ENCODE measurements around the gene NMNAT3.

NMNAT3 gene

DNA sequence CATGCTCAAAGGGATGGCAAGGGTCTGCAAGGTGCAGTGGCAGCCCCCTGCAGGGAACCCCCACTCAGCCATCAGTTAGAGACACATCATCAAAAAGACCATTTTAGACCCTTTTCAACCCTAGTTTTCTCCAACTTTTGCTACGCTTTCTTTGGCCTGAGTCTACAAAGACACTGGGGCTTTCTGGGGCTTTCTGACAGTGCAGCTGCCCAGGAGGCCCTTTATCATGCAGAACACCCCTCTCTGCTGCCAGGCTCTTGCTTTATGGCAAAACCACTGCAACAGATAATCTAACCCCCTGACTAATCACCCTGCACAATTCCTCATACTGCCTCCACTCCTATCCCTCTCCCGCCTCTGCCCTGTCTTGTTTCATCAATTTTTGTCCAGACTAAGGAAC, 2.4 kb downstream of the NMNAT3 start:
- no peak for DNase-seq (ENCODE audit: low read depth)

DNA sequence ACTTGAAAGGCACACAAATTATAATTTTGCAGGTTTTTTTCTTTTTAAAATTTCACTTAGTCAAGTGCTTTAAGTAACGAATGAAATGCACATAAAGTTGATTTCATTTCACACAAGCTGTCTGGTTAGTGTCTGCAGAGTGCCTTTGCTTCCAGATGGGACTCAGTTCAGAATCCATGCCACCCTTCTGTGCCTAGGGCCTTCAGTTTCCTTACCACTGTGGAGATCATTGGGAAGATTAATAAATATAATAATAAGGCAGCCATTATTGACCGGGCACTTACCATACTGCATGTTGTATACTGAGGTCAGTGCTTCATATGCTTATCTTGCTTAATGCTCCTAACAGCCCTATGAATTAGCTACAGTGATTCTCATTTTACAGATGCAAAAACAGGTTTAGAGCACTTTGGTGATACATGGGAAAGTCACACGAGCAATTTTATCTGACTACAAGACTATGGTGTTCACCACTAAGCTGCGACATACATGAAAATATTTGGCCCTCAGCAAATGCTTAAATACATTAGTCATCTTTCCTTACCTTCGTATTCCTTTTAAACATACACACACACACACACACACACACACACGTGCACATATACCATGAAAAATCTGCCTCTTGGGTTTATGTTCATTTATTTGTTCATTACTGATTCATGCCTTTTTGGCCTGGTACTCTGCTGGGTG, 3.1 kb downstream of the NMNAT3 start:
- DNase-seq (ENCODE audit: low read depth) = no peak

DNA sequence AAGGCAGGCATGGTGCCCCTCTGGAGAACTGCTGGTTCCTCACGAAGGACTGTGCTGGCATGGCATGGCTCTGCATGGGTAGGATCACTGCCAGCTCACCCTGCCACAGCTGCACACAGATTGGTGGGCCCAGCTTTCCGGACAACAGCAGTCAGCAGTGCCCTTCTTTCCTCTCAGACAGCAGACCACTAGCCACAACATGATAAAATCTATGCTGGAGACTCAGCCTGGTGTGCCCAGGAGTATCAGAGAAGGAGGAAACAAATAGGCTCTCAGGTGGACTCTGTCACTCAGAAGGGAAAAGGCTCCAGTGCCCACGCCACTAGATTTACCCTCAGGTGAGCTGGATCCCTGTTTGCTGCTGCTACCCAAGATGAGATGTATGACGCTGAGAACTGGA, 4.9 kb downstream of the NMNAT3 start:
- DNase-seq (ENCODE audit: low read depth) = no peak

DNA sequence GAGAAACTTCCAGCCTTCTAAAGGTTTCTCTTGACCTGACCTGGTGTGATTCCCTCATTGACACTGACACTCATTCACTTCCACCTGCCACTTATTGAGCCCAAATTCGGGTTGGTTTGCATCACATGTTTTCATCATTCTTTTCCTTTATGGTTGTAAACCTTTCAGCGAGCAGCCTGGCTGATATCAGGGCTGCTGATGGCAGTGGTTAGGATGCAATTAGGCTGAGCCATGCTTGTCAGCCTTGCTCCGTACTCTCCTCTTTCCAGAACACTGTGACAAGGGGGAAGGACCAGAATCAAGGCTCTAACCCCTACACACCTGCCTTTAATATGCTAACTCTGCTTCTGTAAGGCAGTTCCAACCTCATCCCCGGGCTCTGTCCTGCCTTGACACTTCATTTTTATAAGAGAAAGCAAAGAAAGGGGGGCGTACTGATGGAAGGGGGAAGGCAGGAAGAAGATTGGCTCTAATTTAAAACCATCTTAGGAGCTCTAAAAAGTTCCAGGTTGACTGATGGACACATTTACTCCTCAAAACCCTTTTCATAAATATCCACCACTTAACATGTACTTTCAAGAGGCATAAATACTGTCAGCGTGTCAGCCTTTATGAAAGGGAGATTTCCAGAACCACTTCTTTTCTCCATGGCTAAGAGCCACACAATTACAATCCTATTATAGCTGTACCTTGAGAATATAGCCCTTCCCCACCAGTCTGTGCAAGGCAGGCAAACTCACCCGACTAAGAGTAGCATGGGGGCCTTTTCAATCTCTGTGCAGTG, 5.7 kb downstream of the NMNAT3 start:
- DNase-seq (ENCODE audit: low read depth) = no peak

DNA sequence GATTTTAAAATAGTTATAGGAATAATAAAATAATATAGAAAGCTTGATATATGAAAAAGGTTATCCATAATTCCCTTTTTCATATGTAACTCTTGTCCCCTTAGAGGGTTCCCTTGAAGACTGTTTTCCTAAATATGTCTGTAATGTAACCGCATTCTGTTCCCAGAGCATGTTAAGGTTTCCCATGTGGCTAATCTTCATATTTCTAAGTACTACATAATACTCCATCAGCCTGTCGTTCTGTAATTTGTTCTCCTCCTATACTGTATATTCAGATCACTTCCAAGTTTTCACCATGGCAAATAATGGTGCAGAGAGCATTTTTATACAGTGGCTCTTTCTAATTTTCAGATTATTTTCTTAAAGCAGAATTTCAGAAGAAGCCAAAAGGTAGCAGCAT, 6.7 kb downstream of the NMNAT3 start:
- DNase-seq (ENCODE audit: low read depth) = no peak

DNA sequence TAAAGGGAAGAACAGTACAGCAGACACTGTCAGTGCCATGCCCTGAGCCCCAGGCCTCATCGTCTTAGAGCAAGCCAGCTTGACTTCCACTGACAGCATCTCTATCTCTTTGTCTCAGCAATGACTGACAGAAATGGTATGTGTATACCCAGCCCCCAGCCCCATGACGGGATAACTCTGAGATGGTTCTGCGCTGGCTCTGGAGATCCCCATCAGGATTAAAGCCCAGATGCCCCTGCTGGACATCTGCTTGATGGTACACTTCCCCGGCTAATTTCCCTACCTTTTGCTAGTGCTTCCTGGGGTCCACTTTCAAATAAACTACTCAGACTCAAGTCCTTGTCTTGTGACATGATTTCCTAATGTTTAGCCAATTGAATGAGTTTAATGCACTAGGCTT, 7.6 kb downstream of the NMNAT3 start:
- no peak for DNase-seq (ENCODE audit: low read depth)

DNA sequence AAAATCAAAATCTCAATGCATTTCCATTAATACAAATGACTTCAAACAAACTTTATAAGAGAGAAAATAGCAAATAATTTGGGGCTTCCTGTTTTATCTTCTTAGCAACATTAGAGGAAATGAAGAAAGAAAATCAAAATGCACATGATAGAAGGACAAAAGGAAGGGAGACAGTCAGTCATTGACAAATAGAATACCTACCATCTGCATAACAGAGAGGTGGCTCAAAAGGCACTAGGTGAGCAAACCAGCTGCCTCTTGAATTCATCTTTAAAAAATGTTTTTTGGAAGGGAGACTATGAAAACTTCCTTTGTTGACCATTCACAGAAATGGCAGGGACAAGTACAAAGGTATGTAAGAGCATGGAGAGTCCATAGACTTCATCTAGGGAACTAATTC, 9.4 kb downstream of the NMNAT3 start:
- DNase-seq (ENCODE audit: low read depth) = no peak

DNA sequence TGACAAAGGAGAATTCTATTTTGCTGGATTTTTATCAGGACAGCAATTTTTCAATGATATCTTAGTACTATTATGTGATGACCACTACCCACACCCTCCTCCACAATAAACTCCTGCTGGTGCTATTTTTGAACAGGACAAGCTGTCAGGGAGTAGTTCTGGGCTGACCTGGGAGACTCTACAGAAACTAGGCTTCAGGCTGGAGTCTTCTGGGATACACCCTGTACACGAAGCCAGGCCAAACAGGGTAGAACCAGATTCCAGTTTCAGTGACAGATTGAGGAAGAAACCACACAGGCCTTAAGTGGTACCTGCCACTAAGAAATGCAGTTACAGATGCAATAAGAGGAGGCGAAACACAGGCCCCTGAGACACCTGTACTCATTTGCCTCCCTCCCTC, 12.8 kb downstream of the NMNAT3 start:
- no peak for DNase-seq (ENCODE audit: low read depth)

DNA sequence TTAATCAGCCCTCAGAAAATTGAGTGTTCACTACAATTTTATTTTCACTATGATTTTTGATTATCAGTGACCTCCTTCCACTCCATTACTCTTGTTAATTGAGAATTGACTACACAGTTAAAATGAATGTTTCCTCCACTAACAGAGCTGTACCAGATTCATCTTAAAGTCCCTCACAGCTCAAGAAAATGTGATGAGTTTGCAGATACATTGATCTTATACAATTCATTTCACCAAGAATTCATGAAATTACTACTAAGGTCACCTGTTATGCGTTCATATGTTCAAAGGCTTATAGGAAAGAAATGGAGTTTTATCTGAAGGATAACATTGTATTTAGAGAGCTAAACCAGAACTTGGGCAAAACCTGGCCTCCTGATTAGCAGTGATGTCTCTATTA, 17.5 kb downstream of the NMNAT3 start:
- DNase-seq (ENCODE audit: low read depth) = no peak

DNA sequence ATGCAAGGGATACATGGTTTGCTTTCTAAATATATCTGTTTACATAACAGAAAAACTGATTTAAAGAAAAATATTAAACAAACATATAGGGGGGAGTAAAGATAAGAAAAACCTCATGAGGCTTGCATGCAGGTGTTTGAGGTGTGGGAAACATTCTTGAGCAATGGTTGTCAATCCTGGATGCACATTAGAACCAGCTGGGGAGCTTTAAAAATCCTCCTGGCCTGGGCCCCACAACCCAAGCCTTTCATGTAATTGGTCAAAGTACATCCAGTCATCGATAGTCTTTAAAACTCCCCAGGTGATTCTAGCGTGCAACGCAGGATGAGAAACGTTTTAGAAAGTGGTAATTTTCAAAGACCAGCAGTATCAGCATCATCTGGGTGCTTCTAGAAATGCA, 18.3 kb downstream of the NMNAT3 start:
- no peak for DNase-seq (ENCODE audit: low read depth)

DNA sequence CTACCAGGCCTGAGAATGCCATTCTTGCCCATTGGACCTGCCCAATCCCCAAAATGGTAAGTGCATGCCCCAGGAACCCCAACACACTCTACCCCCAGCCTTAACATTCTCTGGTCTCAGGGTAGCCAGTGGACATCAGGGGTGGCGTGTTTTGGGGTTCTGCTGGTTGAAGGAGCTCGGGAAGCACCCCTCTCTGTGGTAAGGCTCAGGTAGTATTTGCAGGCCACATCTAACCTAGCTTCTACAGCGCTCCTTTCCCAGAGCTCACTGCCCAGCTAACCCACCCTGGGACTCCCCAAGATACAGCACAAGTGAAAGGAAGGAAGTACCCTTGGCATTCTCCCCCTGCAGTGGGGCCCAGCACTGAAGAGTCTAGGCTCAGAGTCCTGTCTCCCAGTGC, 19.8 kb downstream of the NMNAT3 start:
- DNase-seq (ENCODE audit: low read depth) = no peak

DNA sequence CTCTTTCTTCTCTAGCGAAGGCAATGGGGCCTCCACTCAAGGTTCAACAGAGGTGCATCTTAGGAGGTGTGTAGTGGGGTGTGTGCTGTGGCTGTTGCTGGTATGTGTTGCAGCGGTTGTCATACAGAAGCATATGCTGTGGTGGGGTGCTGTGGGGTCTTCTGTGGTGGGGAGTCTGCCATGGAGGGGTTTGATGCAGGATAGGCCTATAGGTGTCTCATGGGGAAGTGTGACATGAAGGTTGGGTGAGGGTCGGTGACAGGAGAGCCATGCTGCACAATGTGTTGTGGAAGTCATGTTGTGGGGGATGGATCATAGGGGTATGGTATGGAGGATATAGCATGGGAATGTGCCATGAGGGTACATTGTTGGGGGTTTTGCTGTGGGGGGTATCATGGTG, 20.3 kb downstream of the NMNAT3 start:
- DNase-seq (ENCODE audit: low read depth) = no peak

DNA sequence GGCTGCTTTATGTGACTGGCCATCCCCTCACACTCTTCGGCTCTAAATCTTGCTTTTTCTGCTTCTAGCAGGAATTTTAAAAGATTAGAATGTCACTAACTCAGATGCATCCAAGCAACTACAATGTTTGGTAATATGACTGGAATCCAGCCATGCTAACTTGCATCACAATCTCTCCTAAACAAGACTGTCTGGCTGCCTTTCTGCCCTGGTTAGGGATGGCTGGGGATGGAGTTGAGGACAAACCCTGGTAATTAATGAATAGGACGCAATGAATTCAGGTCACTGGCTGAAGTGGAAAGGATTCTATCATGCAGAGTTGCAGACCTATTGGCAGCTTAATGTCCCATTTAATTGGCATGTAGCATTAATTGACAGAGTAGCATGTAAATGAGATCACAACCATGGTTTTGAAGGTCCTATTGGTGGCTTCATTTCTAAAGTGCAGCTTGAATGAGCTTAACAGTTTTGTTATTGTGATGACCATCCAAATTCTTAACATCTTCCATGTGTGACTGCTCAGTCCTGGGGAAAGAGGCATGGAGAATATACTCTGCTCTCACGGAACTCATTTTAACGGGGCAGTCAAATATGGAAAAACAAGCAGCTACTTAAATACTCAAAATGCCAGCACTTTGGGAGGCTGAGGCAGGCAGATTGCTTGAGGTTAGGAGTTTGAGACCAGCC, 21.7 kb downstream of the NMNAT3 start:
- DNase-seq (ENCODE audit: low read depth) = no peak

DNA sequence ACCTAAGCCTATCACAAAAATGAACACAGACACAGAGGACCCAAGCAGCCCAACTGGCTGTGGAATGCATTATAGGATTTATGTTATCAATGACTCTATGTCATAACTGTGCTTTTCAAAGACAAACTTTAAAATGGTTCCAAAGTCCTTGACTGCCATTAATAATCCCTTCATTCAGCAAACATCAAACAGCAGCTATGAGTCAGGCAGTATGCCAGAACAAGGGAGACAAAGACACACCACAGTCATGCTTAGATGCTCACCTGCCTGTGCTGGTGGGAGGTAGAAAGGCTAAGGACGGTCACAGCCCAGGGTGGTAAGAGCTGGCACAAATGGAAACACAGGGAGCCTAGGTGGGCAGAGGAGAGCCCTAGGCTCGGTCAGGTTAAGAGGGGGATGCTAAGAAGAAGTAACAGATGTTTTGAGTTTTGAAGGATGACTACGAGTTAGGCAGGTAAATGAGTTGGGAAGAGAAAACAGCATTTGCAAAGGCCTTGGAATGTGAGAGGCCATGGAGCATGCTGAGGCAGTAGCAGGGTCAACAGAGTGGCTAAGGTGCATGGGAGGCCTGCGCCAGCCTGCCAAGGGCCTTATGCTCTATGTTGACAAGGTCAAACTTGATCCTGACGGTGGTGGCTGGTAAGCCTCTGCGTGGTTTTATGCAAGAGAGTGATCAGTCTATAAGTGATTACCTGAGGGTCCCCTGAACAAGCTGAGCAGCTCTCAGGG, 23.0 kb downstream of the NMNAT3 start:
- DNase-seq (ENCODE audit: low read depth) = no peak

DNA sequence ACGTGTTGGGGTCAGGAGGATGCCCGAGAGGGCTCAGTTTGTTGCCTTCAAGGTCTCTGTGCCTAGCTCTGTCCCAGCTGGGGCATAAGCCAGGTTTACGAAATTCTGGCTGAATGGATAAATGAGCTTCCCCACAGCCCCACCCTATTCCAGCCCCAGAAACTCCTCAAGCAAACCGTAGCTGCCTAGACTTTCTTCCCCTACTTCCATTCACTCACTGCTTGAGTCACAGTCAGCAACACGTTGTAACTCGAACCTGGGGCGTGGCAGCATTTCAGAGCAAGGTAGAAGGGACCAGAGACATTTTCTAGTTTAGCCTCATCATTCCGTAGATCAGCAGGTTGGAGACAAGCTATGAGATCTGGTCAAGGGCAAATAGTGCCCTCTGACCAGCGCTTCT, 24.2 kb downstream of the NMNAT3 start:
- no peak for DNase-seq (ENCODE audit: low read depth)

DNA sequence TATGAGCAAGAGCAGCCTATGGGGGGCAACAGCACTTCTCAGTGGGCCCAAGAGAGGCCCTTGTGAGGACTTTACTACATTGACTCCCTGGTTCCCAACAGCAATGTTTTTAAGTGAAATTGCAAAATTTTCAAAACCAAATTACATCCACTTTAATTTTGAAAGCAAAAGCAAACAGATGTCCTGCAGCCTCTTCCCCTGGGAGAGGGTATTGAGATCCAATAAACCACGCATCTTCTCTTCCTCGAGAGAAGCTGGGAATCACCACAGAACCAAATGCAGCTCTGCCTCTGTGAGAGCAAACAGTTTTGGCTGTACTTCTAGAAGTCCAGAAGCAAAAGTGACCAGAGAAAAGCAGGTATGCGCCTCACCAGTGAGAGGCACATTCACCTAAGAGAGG, 25.2 kb downstream of the NMNAT3 start:
- no peak for DNase-seq (ENCODE audit: low read depth)

DNA sequence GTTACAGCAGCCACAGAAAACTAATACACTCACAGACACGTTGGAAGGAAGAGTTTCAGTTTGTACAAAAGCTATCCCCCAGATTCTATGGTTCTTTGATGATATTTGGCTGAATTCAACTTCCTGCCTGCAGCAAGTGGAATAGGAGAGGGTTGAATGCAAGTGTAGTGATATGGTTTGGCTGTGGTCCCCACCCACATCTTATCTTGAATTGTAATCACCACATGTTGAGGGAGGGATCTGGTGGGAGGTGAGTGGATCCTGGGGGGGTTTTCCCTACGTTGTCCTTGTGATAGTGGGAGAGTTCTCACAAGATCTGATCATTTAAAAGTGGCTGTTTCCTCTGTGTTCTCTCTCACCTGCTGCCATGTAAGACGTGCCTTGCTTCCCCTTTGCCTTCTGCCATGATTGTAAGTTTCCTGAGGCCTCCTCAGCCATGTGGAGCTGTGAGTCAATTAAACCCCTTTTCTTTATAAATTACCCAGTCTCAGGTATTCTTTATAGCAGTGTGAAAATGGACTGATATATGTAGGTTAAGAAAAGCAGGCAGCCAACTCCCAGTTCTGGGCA, 29.8 kb downstream of the NMNAT3 start:
- no peak for DNase-seq (ENCODE audit: low read depth)

DNA sequence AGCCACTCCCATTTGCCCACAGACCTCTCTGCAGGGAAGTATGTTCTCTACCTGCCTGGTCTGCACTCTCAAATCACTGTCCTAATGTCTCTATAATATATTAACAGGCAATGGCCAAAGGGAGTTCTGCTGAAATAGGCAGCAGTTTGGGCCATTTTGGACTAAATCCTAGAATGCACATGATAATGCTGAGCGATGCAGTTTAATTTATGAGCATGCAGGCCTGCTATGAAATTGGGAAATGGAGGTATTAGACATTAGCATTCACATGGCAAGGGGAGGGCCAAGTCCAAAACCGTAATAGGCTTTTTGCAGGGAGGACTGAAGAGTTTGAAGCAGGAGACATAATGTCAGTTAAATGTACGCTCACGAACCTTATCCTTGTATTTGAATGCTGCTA, 31.3 kb downstream of the NMNAT3 start:
- no peak for DNase-seq (ENCODE audit: low read depth)

DNA sequence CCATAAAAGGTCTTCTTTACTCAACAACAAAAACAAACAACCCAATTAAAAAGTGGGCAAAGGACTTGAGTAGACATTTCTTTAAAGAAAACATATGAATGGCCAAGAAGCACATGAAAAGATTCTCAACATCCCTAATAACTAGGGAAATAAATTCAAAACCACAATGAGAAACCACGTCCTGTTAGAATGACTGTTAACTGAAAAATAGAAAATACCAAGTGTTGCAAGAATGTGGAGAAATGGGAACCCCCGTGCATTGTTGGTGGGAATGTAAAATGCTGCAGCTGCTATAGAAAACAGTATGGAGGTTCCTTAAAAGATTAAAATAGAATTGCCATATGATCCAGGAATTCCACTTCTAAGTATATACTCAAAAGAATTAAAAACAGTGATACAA, 34.8 kb downstream of the NMNAT3 start:
- DNase-seq (ENCODE audit: low read depth) = no peak

DNA sequence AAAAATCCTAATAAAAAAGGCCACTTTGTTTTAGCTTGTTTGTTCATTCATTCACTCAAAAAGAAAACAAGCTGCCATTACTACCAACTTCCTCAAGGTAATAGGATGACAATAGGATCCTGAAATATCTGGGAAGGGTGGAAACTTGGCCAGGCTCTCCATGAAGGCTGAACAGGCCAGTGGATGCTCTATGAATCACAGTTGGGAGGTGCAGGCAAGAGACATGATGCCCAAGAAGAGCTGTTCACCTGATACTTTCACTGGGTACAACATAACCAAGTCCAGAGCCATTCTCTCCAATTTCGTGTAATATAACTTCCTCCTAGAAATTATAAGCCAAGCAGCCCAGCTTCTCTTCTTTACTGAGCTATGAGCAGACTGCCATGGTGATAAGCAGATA, 37.3 kb downstream of the NMNAT3 start:
- DNase-seq (ENCODE audit: low read depth) = no peak

DNA sequence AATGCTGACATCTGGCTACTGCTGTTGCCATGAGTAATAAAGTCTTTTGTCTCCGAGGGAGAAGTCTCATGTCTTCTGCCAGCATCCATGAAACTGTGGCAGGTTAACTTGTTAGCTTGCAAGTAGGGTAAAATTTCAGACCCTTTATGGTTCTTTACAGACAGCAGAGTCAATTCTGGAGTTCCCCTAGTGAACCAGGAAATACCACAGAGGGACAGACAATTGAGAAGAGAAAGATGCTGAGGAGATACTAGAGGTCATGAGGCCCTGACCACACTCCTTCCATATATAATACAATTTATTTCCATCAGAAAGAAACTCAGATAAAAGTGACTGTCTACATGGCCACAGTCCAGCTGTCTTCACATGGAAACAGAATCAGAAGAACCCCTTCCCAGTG, 38.1 kb downstream of the NMNAT3 start:
- no peak for DNase-seq (ENCODE audit: low read depth)

DNA sequence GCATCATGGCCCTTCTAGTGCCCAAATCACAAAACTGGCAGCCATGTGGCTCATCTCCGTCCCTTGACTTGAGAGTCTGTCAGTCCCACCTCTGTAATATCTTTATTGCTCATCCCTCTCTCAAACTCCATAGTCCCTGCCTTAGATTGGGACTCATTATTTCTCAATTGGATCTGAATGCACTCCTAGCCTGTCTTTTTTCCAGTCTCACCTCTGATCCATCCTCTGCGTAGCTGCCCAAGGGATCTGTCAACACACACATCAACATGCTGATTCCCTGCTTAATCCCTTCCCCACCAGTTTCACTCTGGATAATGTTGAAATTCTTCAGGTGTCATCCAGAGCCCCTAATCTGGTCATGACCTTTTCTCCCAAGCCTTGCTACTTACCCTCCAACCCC, 39.3 kb downstream of the NMNAT3 start:
- no peak for DNase-seq (ENCODE audit: low read depth)
